DOHH2 (cell line): ENCODE measurements around the gene SLC22A12.

Experiments
- H3F3A ChIP-seq: fragments of 200-600 bp; sonication (generic), shearing (Covaris generic); 2 replicates; pipeline ENCODE4 v1.6.0; 2016; ENCODE audit warnings: antibody characterized with exemption, mild to moderate bottlenecking; ENCODE audit not compliant: control insufficient read depth, insufficient read depth
- H3K27ac ChIP-seq: fragments of 200-600 bp; sonication (generic); 2 replicates; pipeline ENCODE4 v1.5.1; 2014; ENCODE audit warnings: low read depth, mild to moderate bottlenecking, low read length, moderate library complexity
- H3K27me3 ChIP-seq: fragments of 200-600 bp; sonication (generic); 2 replicates; pipeline ENCODE4 v1.6.1; 2014; ENCODE audit warnings: mild to moderate bottlenecking, low read length, mixed read lengths; ENCODE audit not compliant: control insufficient read depth
- H3K36me3 ChIP-seq: fragments of 200-600 bp; sonication (generic); 2 replicates; pipeline ENCODE4 v1.6.1; 2014; ENCODE audit warnings: mild to moderate bottlenecking, low read length, moderate library complexity, mixed read lengths; ENCODE audit not compliant: control insufficient read depth
- H3K4me1 ChIP-seq: fragments of 200-600 bp; sonication (generic); 2 replicates; pipeline ENCODE4 v1.6.1; 2014; ENCODE audit warnings: mild to moderate bottlenecking, low read length, mixed read lengths; ENCODE audit not compliant: control insufficient read depth
- H3K4me2 ChIP-seq: fragments of 200-600 bp; sonication (generic); 2 replicates; pipeline ENCODE4 v1.6.0; 2014; ENCODE audit warnings: mild to moderate bottlenecking, low read length, moderate library complexity
- H3K4me3 ChIP-seq: fragments of 200-600 bp; sonication (generic); 2 replicates; pipeline ENCODE4 v1.5.1; 2014; ENCODE audit warnings: mild to moderate bottlenecking, low read length, mixed read lengths
- H3K79me2 ChIP-seq: fragments of 200-600 bp; sonication (generic); 2 replicates; pipeline ENCODE4 v1.6.1; 2014; ENCODE audit warnings: mild to moderate bottlenecking, low read length, mixed read lengths; ENCODE audit not compliant: control insufficient read depth
- H3K9me2 ChIP-seq: fragments of 200-600 bp; sonication (generic); replicated peaks from 2 replicates; pipeline ENCODE4 v1.6.1; 2014; ENCODE audit warnings: mild to moderate bottlenecking, low read length, mixed read lengths; ENCODE audit not compliant: control insufficient read depth
- H3K9me3 ChIP-seq: fragments of 200-600 bp; sonication (generic); 2 replicates; pipeline ENCODE4 v1.6.1; 2014; ENCODE audit warnings: antibody characterized with exemption, low read length, mixed read lengths; ENCODE audit not compliant: control insufficient read depth, insufficient read depth
- H4K20me1 ChIP-seq: fragments of 200-600 bp; sonication (generic); 2 replicates; pipeline ENCODE4 v1.6.0; 2014; ENCODE audit warnings: low read depth, mild to moderate bottlenecking, antibody characterized with exemption, low read length, moderate library complexity; ENCODE audit not compliant: control insufficient read depth, insufficient read depth
- EZH2phosphoT487 ChIP-seq: fragments of 200-600 bp; sonication (generic); IDR thresholded peaks from 2 replicates; pipeline ENCODE4 v1.6.1; 2017; ENCODE audit warnings: borderline replicate concordance, mild to moderate bottlenecking, antibody characterized with exemption, low read length, moderate library complexity, mixed read lengths
- TF ChIP-seq, protein P1 (sequence below): fragments of 200-600 bp; sonication (generic); IDR thresholded peaks from one replicate; pipeline ENCODE4 v1.5.1; 2014; ENCODE audit warnings: antibody characterized with exemption, mild to moderate bottlenecking, low read depth, low read length; ENCODE audit not compliant: poor library complexity, severe bottlenecking

Gene SLC22A12

DNA sequence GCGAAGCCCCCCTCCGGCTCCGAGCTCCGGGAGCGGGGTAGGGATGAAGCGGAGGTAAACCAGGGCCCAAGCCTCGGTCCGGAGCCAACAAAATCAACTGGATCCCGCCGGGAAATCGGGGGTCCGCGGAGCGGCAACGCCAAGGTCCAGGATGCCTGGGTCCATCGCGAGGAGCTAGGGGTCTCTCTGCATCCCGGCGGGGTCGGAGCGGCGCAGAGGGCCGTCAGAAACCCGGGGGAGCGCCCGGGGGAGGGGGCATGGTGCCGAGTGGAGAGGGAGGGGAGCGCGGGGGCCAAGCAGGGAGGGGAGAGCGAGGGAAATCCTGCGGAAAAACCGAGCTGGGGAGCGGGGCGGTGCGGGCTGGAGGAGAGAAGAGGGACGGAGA lies 51.8 kb downstream of the SLC22A12 start:
- H3K36me3 ChIP-seq: no peaks in the 10 kb centered on the region
- H3K79me2 ChIP-seq: no peaks in the 10 kb centered on the region
- H4K20me1 ChIP-seq: no peaks in the 10 kb centered on the region
- no peaks in the 10 kb centered on the region for H3F3A ChIP-seq
- no peaks in the 10 kb centered on the region for H3K9me3 ChIP-seq
- H3K9me2 ChIP-seq: no peaks in the 10 kb centered on the region
- TF ChIP-seq EZH2phosphoT487: no peak
- TF ChIP-seq, protein P1, sequence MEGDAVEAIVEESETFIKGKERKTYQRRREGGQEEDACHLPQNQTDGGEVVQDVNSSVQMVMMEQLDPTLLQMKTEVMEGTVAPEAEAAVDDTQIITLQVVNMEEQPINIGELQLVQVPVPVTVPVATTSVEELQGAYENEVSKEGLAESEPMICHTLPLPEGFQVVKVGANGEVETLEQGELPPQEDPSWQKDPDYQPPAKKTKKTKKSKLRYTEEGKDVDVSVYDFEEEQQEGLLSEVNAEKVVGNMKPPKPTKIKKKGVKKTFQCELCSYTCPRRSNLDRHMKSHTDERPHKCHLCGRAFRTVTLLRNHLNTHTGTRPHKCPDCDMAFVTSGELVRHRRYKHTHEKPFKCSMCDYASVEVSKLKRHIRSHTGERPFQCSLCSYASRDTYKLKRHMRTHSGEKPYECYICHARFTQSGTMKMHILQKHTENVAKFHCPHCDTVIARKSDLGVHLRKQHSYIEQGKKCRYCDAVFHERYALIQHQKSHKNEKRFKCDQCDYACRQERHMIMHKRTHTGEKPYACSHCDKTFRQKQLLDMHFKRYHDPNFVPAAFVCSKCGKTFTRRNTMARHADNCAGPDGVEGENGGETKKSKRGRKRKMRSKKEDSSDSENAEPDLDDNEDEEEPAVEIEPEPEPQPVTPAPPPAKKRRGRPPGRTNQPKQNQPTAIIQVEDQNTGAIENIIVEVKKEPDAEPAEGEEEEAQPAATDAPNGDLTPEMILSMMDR: no peak
- H3K4me2 ChIP-seq: no peak overlapping the region
- peaks cover 14% of the 10 kb centered on the region for H3K4me1 ChIP-seq
- H3K27me3 ChIP-seq: peaks cover 73% of the 10 kb centered on the region
- no peak overlapping the region for H3K27ac ChIP-seq
- H3K4me3 ChIP-seq: no peak overlapping the region

DNA sequence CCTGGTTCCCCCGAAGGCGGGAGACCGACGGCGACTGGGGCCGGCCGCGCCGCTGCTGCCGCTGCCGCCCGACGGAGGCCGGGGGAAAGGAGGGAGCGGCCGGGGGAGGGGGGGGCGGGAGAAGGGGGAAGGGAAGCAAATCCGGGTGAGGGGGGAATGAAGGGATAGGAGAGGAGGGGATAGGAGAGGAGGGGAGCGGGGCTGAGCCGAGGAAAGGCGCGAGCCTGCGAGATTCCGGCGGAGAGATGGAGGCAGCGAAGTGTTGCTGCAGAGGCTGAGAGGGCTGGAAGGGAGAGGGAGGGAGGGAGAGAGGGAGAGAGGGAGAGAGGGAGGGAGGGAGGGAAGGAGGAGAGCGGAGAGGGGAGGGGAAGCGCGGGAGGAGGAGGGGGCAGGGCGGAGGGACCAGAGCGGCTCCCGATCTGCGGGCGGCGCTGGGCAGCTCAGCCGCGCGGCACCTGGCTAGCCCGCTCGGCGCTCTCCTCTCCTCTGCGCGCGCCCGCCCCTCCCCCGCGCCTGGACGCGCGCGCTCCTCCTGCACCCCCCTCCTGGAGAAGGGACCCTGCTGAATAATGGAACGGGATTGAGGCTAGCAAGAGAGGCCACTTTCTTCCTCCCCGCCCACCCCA lies 52.3 kb downstream of the SLC22A12 start:
- Histone ChIP-seq H3K79me2 (no peaks in the 10 kb centered on the region), H3K4me1 (peaks cover 9% of the 10 kb centered on the region), H3K36me3 (no peaks in the 10 kb centered on the region), H3K27ac (no peak overlapping the region), H3F3A (no peaks in the 10 kb centered on the region), H3K4me3 (no peak overlapping the region), H3K27me3 (peaks cover 68% of the 10 kb centered on the region), H3K4me2 (no peak overlapping the region), H4K20me1 (no peaks in the 10 kb centered on the region), H3K9me3 (no peaks in the 10 kb centered on the region), H3K9me2 (no peaks in the 10 kb centered on the region)
- TF ChIP-seq, protein P1: no peak
- no peak for TF ChIP-seq EZH2phosphoT487

DNA sequence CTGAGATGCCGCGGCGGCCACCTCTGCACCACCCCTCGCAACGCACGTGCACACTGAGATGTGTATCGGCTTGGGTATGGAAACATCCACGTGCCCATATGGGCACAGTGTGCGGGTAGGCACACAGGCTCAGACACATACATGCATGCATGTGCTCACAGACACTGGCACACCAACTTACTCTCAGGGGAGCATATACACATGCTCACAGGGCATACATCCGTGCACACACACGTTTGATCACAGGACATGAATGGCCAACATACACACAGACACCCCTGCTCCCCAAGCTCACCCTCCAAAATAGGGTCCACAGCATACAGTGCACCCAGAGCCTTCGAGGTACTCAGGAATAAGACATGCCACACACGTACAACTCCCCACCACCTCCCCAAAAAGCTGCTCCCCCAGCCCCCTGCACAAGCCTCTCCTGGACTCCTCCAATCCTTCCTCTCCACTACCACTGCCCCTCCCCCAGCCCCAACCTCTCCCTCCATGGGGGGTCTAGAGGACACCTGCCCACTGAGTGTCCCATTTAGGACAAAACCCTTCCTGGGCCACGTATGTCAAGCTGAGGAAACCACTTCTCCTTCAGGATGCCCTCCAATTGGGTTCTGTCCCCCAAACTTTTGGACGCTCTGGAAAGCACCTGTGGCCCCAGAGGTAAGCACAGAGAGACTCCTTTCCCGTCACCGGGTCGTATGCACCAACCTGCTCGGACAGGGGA lies 53.1 kb downstream of the SLC22A12 start:
- Histone ChIP-seq H3K79me2 (no peaks in the 10 kb centered on the region), H3K4me2 (no peak overlapping the region), H4K20me1 (no peaks in the 10 kb centered on the region), H3K27me3 (peaks cover 61% of the 10 kb centered on the region), H3F3A (no peaks in the 10 kb centered on the region), H3K4me1 (peaks cover 2% of the 10 kb centered on the region), H3K9me2 (no peaks in the 10 kb centered on the region), H3K27ac (no peak overlapping the region), H3K4me3 (no peak overlapping the region), H3K9me3 (no peaks in the 10 kb centered on the region), H3K36me3 (no peaks in the 10 kb centered on the region)
- TF ChIP-seq EZH2phosphoT487: no peak
- TF ChIP-seq, protein P1: no peak
